ENCODE measurements around the gene STARD5.

DNA sequence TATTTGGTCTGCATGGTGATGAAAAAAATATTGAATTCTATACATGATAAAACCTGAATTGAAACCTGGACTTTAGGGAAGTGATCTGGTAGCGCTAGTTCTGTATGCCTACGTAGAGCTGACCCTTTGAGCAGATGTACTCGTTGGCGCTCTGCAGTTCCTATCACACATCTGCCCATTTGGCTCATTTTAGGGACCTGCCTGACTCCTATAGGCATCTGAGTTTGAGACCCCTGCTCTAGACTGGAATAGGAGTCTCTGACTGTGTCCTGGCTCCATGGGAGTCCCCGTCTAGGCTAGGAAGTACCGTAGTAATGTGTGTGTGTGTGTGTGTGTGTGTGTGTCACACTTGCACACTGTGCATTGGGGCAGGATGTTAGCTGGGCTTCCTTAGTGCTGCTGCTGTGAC lies 21.2 kb downstream of the STARD5 start:
- TF ChIP-seq EGR1 (IDR thresholded peaks at IDR 0.05) (no peak), CEBPB (IDR thresholded peaks at IDR 0.05) (no peak), EP300 (IDR thresholded peaks at IDR 0.05; ENCODE audit: borderline replicate concordance) (no peak), FOXM1 (IDR thresholded peaks at IDR 0.05; ENCODE audit: borderline replicate concordance, low read depth) (no peak), CREB1 (IDR thresholded peaks at IDR 0.05; ENCODE audit: low read depth) (no peak)
